Measurements from ENCODE around the gene URB2.
A peak's percentile ranks its signal among the peaks of the same experiment; 100 is the strongest.

URB2 gene

GRCh38 chr1:229625915-229626831, at the start of gene URB2, which contains the start of gene TAF5L:
TSS of gene URB2 (plus strand) at chr1:229626247. CDS start at chr1:229627634, 1,387 bp downstream.
TSS of gene TAF5L (minus strand) at chr1:229626122. CDS start at chr1:229614482, 11,640 bp downstream.
- in situ Hi-C loops (cut with HindIII; ENCODE audit: low sequenced_read_pairs): no loop called here
- peak; percentile 59 for DNase-seq (ENCODE audit: low read depth)
- H3K4me3 ChIP-seq (ENCODE audit: low read depth, low read length): peak within 1 kb of the TSS; percentile 84
- no peak for TF ChIP-seq CTCF (IDR thresholded peaks at IDR 0.05; ENCODE audit: low read depth, low read length, missing control alignments)

- in situ Hi-C loops (cut with HindIII; ENCODE audit: low sequenced_read_pairs): no loop called here
- no peak for DNase-seq (ENCODE audit: low read depth)
- H3K4me3 ChIP-seq (ENCODE audit: low read depth, low read length): no peak overlapping the region
- TF ChIP-seq CTCF (IDR thresholded peaks at IDR 0.05; ENCODE audit: low read depth, low read length, missing control alignments): no peak
These were observed 47.6 kb upstream of the URB2 start for GRCh38 chr1:229578168-229579058.

- in situ Hi-C loops (cut with HindIII; ENCODE audit: low sequenced_read_pairs): no loop called here
- DNase-seq (ENCODE audit: low read depth): no peak
- no peak for TF ChIP-seq CTCF (IDR thresholded peaks at IDR 0.05; ENCODE audit: low read depth, low read length, missing control alignments)
- no peak overlapping the region for H3K4me3 ChIP-seq (ENCODE audit: low read depth, low read length)
These were observed 46.9 kb upstream of the URB2 start for GRCh38 chr1:229579059-229579673.

GRCh38 chr1:229581485-229581884, 44.6 kb upstream of the URB2 start:
- no peak for DNase-seq (ENCODE audit: low read depth)
- in situ Hi-C loops (cut with HindIII; ENCODE audit: low sequenced_read_pairs): no loop called here
- H3K4me3 ChIP-seq (ENCODE audit: low read depth, low read length): no peak overlapping the region
- TF ChIP-seq CTCF (IDR thresholded peaks at IDR 0.05; ENCODE audit: low read depth, low read length, missing control alignments): no peak

GRCh38 chr1:229582011-229582694, 43.9 kb upstream of the URB2 start:
- TF ChIP-seq CTCF (IDR thresholded peaks at IDR 0.05; ENCODE audit: low read depth, low read length, missing control alignments): no peak
- H3K4me3 ChIP-seq (ENCODE audit: low read depth, low read length): no peak overlapping the region
- in situ Hi-C loops (cut with HindIII; ENCODE audit: low sequenced_read_pairs): no loop called here
- DNase-seq (ENCODE audit: low read depth): no peak

All from astrocyte of the cerebellum (primary cell).